ENCODE measurements around the gene NPC2.

The NPC2 gene

DNA sequence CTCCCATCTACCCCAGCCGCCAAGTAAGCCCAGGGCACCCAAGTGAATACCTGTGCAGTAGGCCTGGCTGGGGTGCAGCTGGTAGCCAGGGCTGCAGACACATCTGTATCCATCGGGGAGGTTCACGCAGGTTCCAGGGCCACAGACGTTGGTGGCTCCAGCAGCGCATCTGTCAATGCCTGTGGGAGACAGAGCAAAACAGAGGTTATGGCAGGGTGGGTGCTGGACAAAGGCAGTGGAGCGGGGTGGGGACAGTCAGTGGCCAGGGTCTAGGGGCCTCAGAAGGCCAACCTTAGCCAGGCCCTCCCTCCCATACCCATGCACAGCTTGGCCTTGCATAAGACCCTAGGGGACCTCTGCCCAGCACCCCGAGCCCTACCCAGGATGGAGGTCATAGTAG lies 29.6 kb upstream of the NPC2 start:
- TF ChIP-seq, protein P1, sequence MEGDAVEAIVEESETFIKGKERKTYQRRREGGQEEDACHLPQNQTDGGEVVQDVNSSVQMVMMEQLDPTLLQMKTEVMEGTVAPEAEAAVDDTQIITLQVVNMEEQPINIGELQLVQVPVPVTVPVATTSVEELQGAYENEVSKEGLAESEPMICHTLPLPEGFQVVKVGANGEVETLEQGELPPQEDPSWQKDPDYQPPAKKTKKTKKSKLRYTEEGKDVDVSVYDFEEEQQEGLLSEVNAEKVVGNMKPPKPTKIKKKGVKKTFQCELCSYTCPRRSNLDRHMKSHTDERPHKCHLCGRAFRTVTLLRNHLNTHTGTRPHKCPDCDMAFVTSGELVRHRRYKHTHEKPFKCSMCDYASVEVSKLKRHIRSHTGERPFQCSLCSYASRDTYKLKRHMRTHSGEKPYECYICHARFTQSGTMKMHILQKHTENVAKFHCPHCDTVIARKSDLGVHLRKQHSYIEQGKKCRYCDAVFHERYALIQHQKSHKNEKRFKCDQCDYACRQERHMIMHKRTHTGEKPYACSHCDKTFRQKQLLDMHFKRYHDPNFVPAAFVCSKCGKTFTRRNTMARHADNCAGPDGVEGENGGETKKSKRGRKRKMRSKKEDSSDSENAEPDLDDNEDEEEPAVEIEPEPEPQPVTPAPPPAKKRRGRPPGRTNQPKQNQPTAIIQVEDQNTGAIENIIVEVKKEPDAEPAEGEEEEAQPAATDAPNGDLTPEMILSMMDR (IDR thresholded peaks at IDR 0.05; ENCODE audit: borderline replicate concordance, control extremely low read depth, extremely low read depth, insufficient read depth, missing control alignments), result no peak

DNA sequence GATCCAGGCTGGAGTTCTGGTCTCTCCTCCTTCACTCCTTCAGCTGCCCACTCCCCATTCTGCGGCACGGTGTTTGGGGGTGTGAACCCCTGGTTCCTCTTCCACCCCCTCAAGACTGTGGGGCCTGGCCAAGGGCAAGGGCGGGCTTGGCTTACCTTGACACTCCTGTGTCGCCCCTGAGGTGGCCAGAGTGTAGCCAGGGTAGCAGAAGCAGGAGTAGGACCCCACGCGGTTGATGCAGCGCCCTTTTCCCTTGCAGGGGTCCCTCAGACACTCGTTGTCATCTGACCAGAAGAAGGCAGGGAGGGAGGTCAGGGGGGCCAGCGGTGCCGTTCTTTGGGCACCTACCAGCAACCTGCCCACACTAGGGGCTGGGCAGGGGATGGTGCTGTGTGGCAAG lies 28.7 kb upstream of the NPC2 start:
- in situ Hi-C loops (cut with MboI; ENCODE audit: low sequenced_read_pairs, unreplicated experiment), result no loop called here
- TF ChIP-seq, protein P1 (IDR thresholded peaks at IDR 0.05; ENCODE audit: borderline replicate concordance, control extremely low read depth, extremely low read depth, insufficient read depth, missing control alignments), result no peak
- no peak for DNase-seq (ENCODE audit: low spot score)

More for the DNA sequence above, 29.6 kb upstream of the NPC2 start:
- in situ Hi-C loops (cut with MboI; ENCODE audit: low sequenced_read_pairs, unreplicated experiment), result no loop called here
- DNase-seq (ENCODE audit: low spot score), result no peak

GRCh38 chr14:74519316-74520074 lies 26.4 kb upstream of the NPC2 start:
- in situ Hi-C loops (cut with MboI; ENCODE audit: low sequenced_read_pairs, unreplicated experiment), result no loop called here
- TF ChIP-seq, protein P1 (IDR thresholded peaks at IDR 0.05; ENCODE audit: borderline replicate concordance, control extremely low read depth, extremely low read depth, insufficient read depth, missing control alignments), result no peak

GRCh38 chr14:74518221-74518620 lies 25.1 kb upstream of the NPC2 start:
- no peak for DNase-seq (ENCODE audit: low spot score)
- in situ Hi-C loops (cut with MboI; ENCODE audit: low sequenced_read_pairs, unreplicated experiment), result no loop called here
- TF ChIP-seq, protein P1 (IDR thresholded peaks at IDR 0.05; ENCODE audit: borderline replicate concordance, control extremely low read depth, extremely low read depth, insufficient read depth, missing control alignments), result no peak

More at GRCh38 chr14:74519316-74520074, 26.4 kb upstream of the NPC2 start:
- no peak for DNase-seq (ENCODE audit: low spot score)

- no peak for DNase-seq (ENCODE audit: low spot score)
- in situ Hi-C loops (cut with MboI; ENCODE audit: low sequenced_read_pairs, unreplicated experiment), result no loop called here
- TF ChIP-seq, protein P1 (IDR thresholded peaks at IDR 0.05; ENCODE audit: borderline replicate concordance, control extremely low read depth, extremely low read depth, insufficient read depth, missing control alignments), result no peak
These were observed 24.6 kb upstream of the NPC2 start for GRCh38 chr14:74517731-74518130.

- in situ Hi-C loops (cut with MboI; ENCODE audit: low sequenced_read_pairs, unreplicated experiment), result no loop called here
- TF ChIP-seq, protein P1 (IDR thresholded peaks at IDR 0.05; ENCODE audit: borderline replicate concordance, control extremely low read depth, extremely low read depth, insufficient read depth, missing control alignments), result no peak
- no peak for DNase-seq (ENCODE audit: low spot score)
These were observed 23.5 kb upstream of the NPC2 start for GRCh38 chr14:74516451-74517160.

Data from GM13976 (cell line).